Neural progenitor cell (in vitro differentiated cells): ENCODE data around the gene RNF126.

Experiments used
- CTCF ChIP-seq: fragments of 200-600 bp; sonication (generic); IDR thresholded peaks from 2 replicates; pipeline ENCODE4 v1.5.1; 2017; ENCODE audit warnings: antibody characterized with exemption, mild to moderate bottlenecking
- EZH2phosphoT487 ChIP-seq: fragments of 200-600 bp; sonication (generic); IDR thresholded peaks from 2 replicates; pipeline ENCODE4 v1.6.1; 2017; ENCODE audit warnings: antibody characterized with exemption

GRCh38 chr19:612941-613340 is 50.1 kb downstream of the RNF126 start:
- TF ChIP-seq CTCF (no peak), EZH2phosphoT487 (no peak)
